HG03103 (cell line): ENCODE data around the gene DISP1.

ENCODE experiments used
- ATAC-seq: cut with Tn5 transposase; IDR thresholded peaks from one replicate; pipeline ENCODE4 v1.9.1; 2021; ENCODE audit warnings: low read depth; ENCODE audit not compliant: unreplicated experiment

DISP1 gene

DNA sequence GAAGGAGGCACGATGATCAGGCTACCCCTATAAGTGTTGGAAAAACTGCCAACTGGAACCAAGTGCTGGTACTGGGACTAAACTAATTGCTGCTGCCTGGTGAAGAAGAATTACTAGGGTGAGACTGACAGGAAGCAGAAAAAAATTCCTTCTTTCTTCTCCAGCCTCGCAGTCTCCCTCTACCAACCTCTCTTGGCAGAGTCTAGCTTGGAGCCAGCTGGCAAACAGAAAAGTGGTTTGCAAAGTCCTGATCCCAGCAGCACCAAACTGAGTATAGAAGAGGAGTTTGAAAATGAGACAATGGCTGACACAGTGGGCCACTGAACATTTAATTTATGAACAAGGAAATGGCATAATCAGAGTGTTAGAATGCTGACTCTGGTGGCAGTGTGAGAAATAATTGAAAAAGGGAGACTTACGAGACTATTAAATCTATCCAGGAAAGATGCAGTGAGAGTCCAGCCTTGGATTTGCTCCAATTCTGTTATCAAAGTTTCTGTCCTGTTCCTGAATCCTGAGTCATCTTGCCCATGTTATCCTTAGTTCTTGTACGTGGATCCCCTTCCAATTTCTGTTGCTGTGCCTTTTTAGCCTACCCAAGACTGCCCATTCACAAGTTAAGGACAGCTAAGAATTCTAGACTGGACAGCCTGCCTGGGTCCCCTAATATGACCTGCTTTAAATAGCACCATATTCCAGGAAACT is 23.7 kb upstream of the DISP1 start:
- ATAC-seq, result no peak

DNA sequence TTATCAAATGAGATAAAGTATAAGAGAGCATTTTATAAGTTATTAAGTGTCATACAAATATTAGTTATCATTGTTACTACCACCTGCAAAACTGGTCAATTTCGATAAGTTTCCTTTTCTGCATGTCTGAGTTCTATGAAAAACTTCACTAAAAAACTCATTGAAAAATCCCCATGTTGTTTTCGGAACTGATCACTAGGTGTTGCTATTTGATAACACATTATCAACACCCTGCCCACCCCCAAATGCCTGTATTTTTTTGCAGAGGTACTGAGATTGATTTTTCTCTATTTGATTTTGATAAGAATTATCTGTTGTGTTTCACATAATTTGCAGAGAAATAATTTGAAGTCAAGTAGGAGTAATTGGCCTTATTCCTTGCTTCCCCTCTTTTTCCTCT is 22.1 kb upstream of the DISP1 start:
- ATAC-seq, result no peak

DNA sequence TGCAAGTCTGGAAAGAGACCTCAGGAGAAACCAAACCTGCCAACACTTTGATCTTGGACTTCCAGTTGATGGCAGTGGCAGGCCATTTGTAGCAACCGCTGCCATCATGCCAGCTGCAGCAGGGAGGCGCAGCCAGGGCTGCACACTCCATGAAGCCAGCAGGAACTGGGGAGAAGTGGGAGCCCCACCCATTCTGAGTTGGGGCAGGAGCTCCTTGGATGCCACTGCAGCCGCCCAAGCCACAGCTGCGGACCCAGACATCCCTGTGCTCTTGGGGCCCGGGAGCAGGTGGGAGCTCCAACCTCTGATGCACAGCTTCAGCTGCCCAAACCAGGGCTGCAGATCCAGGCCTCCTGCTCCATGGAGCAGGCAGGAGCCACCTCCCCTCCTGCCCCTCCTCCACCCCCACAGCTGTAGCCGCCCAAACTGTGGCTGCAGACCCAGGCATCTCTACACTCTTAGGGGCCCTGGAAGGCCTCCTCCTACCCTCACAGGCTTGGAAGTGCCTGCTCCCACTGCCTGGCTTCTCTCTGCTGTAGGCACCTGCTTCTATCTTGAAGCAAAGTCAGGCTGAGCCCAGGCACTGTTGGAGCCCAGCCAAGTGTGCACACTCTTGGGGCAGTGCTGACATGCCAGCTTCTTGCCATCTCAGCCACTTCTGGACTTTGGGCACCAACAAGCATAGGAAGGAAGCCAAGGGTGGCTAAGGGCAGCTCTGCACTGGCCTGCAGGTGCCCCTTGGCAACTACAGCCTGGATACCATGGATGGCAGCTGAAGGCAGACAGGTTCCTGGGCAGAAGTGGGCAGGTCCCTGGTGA is 20.0 kb upstream of the DISP1 start:
- ATAC-seq, result no peak

DNA sequence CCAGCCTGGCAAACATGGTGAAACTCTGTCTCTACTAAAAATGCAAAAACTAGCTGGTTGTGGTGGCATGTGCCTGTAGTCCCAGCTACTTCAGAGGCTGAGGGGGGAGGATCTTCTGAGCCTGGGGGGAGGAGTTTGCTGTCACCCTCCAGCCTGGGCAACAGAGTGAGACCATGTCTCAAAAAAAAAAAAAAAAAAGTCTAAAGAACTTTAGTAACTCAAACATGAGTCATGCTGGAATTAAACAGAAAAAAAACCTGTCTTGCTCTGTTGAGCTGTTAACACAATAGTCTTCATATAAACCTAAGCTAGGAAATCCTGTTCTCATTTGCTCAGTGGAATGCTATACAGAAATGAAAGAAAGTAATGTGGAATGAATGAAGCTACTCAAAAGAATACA is 16.7 kb upstream of the DISP1 start:
- ATAC-seq, result no peak

DNA sequence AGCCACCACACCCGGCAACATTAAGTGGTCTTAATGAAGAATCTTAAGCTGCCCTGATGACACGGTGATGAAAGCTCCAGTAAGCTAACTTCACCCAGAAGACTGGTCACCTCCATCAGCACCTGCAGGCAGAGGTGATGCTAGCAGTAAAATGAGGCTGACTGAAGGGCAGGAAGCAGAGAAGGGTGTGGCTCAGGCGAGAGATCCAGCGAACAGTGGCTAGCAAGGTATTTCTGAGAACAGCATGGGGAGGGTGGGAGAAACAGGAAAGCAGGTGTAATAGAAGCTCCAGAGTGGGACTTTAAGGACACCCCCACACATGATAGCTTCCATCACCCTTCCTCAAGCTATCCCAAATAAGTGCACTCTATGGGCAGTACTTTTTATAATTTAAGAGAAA is 15.9 kb upstream of the DISP1 start:
- ATAC-seq, result no peak

DNA sequence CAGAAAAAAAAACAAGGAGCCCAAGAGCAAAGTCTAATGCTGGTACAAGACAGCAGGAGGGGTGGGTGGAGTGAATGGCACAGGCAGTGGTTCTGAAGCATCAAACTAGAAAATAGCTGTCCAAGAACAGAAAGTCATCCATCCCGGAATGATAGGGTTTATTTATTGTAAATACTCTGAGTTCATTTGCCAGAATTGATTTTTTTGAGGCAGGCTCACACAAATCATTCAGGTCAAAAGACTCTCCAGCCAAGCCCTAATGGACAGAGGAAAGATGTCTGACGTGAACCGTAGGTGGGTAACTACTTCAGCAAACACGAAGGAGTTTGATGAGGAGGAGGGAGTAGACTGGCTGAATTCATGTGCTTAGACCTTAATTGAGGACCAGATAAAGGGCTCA is 13.8 kb upstream of the DISP1 start:
- no peak for ATAC-seq

DNA sequence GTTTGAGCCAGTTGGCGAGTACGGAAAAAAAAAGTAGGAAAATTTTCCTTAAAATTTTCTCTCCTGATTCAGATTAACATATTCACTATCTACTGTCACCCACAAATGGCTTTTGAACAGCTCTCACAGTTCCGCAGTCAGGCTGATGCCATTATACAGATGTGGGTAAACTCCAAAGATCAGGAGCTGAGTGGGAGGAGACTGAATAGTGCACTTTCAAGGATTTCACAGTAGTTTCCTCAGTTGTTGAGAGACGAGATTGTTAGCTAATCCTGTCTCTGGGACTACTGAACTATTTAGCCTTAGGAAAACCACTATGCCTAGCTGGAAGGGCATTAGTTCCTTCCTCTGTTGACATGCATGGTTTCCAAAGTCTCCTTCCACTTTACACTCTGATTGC is 3.2 kb upstream of the DISP1 start:
- ATAC-seq, result no peak

DNA sequence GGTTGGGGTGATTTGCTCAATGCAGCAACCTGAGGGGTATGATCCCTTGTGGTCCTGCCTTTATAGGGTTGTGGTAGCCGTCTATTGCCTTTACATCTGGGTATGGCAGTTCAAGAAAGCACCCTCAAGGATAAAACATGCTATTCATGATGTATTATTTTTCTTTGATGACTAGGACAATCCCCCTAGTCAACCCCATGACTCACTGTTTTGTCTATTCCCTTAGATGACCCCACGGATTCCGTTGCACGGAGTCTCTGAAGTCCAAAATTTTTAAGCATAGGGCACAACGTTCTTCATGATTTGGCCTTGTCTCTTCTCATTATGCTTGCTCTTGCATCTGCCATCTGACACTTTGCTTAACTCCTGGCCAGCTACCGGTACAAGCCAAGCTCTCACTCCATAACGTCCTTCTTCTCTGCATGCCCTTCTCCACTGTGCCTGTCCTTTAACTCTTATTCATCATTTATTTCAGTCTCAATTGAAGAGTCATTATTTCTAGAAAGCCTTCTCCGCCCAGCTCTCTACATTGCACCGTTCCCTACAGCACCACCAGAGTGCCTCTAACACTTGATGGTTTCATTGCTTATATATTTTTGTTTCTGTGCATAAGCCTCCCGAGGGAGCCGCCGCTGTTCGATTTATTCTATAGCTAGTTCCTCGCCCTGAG is 838 bp upstream of the DISP1 start:
- ATAC-seq, result no peak

DNA sequence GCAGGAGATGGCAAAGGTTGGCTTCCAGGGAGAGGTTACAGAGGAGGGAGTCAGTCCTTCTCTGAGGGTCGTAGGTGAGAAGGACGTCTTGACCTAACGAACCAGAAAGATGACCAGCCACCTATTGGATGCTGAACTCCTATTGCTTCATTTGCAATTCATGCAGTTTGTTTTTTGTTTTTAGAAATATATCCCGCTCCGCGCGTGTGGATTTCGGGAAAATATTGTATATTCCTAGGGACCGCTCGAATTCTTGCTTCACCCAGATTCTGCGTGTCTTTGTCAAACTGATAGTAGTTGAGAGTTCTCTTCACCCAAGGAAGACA is 564 bp downstream of the DISP1 start:
- ATAC-seq, result no peak

DNA sequence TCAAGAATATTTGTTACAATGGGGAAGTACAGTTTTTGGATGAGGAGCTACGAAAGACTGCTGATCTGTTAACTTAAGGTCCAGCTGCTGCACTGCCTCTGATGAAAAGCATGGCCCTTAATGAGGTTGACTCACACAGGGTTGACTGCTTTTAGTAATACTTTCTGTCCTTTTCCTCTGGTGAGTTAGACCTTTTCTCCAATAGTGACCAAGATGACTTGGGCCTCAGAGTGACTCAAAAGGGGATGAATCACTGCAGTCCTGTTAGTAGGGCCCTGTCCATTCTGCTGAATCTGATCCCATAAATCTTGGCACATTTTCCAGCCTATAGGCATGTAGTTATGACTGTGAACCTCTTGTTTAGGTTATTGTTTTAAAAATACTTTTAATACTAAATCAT is 2.7 kb downstream of the DISP1 start:
- no peak for ATAC-seq

DNA sequence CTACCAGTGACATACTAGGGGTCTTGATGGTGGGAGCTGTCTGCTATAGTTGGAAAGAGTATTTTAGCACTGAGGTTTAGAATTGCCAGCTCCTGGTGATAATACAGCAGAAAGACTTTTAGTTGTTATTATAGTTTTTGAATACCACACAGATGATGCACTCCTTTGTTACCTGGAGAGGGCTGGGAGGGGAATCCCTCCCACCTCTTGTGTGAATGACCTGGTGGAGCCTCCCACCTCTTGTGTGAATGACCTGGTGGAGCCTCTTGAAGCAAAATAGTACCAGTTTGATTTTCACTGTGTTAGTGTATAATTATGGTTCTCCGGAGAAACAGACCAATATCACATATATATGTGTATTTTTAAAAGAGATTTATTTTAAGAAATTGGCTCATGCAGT is 3.3 kb downstream of the DISP1 start:
- no peak for ATAC-seq

DNA sequence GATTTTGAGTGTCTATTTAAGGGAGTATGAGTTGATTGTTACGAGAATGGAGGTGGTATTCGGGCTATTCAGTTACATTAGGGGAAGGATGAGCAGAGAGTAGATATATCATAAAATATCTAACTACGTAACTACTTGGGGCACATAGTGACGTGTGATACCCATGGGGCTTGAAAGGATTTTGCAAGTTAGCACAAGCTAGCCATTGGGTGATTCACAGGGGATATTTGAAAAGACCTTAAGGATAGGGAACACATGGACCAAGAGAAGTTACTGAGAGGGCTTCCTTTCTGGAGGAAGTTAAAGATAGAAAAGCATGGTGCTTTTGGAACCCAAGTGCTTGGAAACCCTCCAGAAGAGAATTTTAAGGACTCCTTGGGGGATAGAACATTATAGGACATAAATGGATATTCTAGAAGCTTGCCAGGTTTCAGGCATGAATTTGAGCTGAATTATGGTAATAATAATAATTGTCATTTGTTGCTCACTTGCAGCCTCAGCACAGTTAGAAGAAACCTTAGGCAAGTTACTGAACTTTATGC is 5.4 kb downstream of the DISP1 start:
- no peak for ATAC-seq

DNA sequence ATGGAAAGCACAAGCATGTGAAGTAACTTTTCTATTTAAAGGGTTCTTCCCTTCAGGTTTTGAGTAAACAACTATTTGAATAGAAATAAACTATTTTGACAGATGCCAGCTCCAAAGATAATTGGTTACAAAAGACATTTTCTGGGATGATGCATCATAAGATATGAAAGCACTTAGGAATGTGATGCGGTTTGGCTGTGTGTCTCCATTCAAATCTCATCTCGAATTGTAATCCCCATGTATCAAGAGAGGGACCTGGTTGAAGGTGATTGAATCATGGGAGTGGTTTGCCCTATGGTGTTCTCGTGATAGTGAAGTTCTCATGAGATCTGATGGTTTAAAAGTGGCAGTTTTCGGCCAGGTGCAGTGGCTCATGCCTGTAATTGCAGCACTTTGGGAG is 6.4 kb downstream of the DISP1 start:
- ATAC-seq, result no peak

DNA sequence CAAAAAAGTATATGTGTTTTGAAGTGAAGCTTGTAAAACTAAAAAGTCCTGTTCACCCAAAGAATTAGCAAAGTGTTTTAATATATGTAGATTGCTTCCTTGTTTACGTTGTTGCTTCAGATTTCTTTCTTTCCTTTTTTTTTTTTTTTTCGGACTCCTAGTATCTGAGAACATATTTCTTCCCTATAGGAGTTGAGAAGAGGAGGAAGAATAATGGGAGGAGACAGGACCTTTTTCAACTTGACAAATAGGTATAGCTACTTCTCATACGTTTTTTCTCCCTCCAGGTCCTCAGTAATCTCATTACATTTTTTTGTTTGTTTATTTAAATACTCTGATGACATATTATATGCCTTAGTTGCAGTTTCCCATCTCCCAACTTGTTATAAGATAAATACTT is 8.9 kb downstream of the DISP1 start:
- ATAC-seq, result no peak

DNA sequence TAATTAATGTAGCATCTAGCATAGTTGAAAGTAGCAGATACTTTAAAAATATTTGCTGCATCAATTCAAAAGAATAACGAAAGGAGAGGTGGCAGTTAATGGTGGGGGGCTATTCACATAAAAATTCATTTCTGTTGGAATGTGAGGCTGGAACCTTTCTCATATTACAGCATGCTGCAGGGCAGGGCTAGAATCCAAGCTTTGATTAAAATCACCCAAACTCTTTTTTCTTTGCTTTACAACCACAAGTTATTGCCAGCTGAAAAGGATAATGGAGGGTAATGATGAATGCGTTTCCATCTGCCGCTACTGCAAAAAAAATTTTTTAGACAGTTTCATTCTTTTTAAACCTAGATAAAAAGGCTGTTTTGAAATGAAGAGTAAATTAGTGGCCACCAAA is 9.8 kb downstream of the DISP1 start:
- no peak for ATAC-seq

DNA sequence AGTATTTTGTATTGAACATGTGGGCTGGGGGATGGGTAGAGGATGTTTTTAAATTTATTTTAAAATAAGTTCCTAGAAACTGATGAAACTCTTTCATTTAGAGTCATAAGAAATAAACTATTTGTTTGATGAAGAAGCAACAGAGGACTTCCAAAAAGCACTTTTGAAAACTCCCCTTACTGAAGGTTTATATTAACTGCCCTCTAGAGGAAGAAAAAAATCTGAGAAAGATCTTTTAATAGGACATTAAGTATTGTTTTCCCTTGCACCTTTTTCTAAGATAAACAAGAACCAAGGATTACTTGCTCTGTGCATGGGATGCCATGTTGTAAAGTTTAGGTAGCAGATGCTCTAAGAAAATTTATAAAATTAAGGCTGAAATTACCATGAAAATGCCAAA is 14.1 kb downstream of the DISP1 start:
- ATAC-seq, result no peak

DNA sequence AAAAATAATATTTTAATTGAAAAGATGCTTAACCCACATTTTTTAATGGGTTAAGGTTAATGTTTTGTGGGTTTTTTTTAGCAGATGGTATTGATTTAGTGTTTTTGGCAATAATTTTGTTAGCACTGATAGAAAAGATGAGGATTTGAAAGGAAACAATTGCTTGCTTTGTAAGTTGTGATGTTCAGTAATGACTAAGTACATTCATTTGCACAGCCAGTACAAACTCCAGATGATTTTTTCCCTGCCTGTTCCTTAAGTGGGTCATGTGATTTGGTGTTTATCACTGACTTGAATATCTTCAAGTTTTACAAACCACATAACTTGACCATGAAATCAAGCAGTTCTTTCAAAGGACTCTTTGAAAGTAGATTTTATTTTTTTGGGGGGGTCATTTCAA is 15.0 kb downstream of the DISP1 start:
- no peak for ATAC-seq

DNA sequence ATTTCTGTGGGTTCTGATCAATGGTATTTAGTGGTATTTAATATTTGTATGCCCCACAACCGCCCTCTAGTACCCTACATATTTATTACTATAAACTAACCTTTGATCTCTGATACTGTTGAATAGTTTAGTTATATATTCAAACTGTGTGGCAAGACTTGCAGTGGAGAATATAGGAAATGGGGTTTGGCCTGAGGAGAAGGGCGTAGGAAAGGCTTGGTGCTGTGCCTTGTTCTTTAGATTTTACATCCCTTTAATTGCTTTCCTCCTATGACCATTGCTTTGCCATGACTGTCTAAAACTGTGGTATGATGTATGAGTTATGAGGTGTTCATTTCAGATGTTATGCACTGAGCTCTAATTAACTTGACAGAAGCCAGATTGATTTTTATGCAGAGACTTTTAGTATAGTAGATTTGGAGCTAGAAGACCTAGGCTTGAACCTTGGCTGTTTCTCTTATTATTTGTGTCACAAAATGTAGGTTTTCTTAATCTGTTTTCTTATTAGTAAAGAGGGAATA is 18.6 kb downstream of the DISP1 start:
- ATAC-seq, result no peak

DNA sequence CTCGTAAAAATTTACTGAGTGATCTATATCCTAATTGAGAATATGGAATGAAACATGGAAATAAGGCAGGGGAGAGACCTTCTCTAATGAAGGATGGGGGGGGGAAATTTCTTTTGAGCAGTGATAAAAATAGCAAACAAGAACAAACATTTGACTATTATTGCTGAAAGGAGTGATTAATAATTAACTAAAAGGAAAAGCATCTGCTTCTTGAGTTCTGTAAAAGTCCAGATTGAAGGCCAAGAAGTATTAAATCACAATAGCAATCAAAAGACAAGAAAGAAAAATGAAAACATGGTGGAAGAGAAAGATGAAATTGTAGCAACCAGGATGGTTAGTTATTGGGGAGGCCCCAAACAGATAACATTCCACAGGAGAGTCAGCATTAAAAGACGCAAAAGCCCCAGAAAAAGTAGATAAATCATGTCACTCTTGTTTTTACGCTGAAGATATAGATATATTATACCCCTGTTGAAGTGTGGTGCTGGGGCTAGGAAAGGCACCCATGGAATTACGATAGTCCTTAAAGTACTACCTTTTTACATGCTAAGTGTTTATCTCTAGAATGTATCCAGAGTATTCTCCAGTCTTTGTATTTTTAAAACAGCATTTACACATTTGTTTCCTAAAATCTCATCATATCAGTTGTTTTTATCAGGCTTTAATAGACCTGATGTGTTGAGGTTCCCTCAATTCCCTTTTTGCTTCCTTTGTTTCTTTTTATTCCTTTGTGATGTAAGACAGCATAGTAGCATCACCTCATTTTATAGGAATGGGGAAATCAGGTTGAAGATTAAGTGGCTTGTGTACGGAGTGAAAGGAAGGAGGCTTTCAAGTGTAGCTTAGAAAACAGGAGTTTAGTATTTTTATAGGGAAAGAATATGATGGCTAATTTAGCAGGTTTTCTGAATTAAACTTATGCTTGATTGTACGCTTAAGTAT is 28.9 kb downstream of the DISP1 start:
- no peak for ATAC-seq

DNA sequence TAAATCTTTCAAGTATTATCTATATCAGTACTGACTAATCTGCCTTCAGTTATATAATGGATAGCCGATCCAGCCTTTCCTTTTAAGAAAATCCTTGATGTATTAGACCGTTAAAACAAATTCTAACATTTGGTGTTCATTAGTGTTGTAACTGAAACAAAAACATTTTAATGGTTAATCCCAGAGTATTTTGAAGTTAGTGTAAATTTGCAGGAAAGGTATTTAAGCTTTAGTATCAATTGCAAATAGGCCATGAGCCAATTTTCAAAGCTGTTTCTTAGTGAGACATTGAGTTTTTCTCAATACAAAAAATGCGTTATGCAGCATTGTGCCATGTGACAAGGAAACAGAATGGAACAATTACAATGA is 29.6 kb downstream of the DISP1 start:
- no peak for ATAC-seq
